H9 (cell line): ENCODE measurements around the gene SYS1. TPM values are rescaled to one million over a fixed set of nuclear protein-coding genes. Genes with fewer than 3 reads are reported as not detected.
A peak's percentile ranks its signal among the peaks of the same experiment; 100 is the strongest.

Experiments
- DNase-seq: peaks from one replicate; pipeline ENCODE4 v3.0.0-alpha.2; 2017
- H2AFZ ChIP-seq: one replicate; pipeline ENCODE4 v1.6.1; 2013; ENCODE audit warnings: mild to moderate bottlenecking, low read length, control low read depth, moderate library complexity
- H2AK5ac ChIP-seq: 2 replicates; pipeline ENCODE4 v1.6.1; 2013; ENCODE audit warnings: low read length, control low read depth, mixed read lengths; ENCODE audit not compliant: insufficient read length
- H2BK120ac ChIP-seq: one replicate; pipeline ENCODE4 v1.6.1; 2013; ENCODE audit warnings: low read depth, mild to moderate bottlenecking, low read length, control low read depth, inconsistent platforms; ENCODE audit not compliant: poor library complexity, severe bottlenecking
- H2BK12ac ChIP-seq: 2 replicates; pipeline ENCODE4 v1.6.1; 2013; ENCODE audit warnings: low read length, control low read depth, mixed read lengths, low read depth; ENCODE audit not compliant: insufficient read length
- H2BK15ac ChIP-seq: 2 replicates; pipeline ENCODE4 v1.6.1; 2013; ENCODE audit warnings: low read depth, low read length, control low read depth
- H2BK20ac ChIP-seq: one replicate; pipeline ENCODE4 v1.6.1; 2013; ENCODE audit warnings: low read depth, mild to moderate bottlenecking, low read length, control low read depth, inconsistent platforms; ENCODE audit not compliant: poor library complexity, severe bottlenecking
- H2BK5ac ChIP-seq: 2 replicates; pipeline ENCODE4 v1.6.1; 2013; ENCODE audit warnings: low read length, control low read depth, mixed read lengths; ENCODE audit not compliant: insufficient read length
- H3K14ac ChIP-seq: 2 replicates; pipeline ENCODE4 v1.6.1; 2013; ENCODE audit warnings: low read length, control low read depth; ENCODE audit not compliant: insufficient read depth
- H3K18ac ChIP-seq: 2 replicates; pipeline ENCODE4 v1.6.1; 2013; ENCODE audit warnings: low read depth, mild to moderate bottlenecking, mixed read lengths, low read length, control low read depth; ENCODE audit not compliant: insufficient read length
- H3K23ac ChIP-seq: 2 replicates; pipeline ENCODE4 v1.6.1; 2013; ENCODE audit warnings: low read length, control low read depth, mixed read lengths, low read depth; ENCODE audit not compliant: insufficient read length
- H3K23me2 ChIP-seq: 2 replicates; pipeline ENCODE4 v1.6.1; 2013; ENCODE audit warnings: low read depth, mild to moderate bottlenecking, mixed read lengths, low read length, control low read depth; ENCODE audit not compliant: insufficient read length, poor library complexity, severe bottlenecking
- H3K27ac ChIP-seq: 2 replicates; pipeline ENCODE4 v1.5.1; 2013; ENCODE audit warnings: low read length, control low read depth, mixed read lengths, low read depth; ENCODE audit not compliant: insufficient read length
- H3K27me3 ChIP-seq: 2 replicates; pipeline ENCODE4 v1.6.1; 2013; ENCODE audit warnings: low read length, control low read depth, inconsistent platforms; ENCODE audit not compliant: insufficient read depth
- H3K4ac ChIP-seq: 2 replicates; pipeline ENCODE4 v1.6.1; 2013; ENCODE audit warnings: low read depth, mild to moderate bottlenecking, control low read depth, inconsistent platforms, low read length, moderate library complexity
- H3K4me1 ChIP-seq: 2 replicates; pipeline ENCODE4 v1.6.1; 2013; ENCODE audit warnings: low read length, control low read depth, inconsistent platforms; ENCODE audit not compliant: insufficient read depth
- H3K4me2 ChIP-seq: 2 replicates; pipeline ENCODE4 v1.6.1; 2013; ENCODE audit warnings: low read length, control low read depth, mixed read lengths; ENCODE audit not compliant: insufficient read length, insufficient read depth
- H3K56ac ChIP-seq: 2 replicates; pipeline ENCODE4 v1.6.1; 2013; ENCODE audit warnings: low read depth, mild to moderate bottlenecking, mixed read lengths, low read length, control low read depth; ENCODE audit not compliant: insufficient read length
- H3K79me1 ChIP-seq: 2 replicates; pipeline ENCODE4 v1.6.1; 2013; ENCODE audit warnings: low read depth, mild to moderate bottlenecking, moderate library complexity, low read length, control low read depth, inconsistent platforms; ENCODE audit not compliant: insufficient read depth, poor library complexity, severe bottlenecking
- H3K79me2 ChIP-seq: 2 replicates; pipeline ENCODE4 v1.6.1; 2013; ENCODE audit warnings: low read length, control low read depth, inconsistent platforms; ENCODE audit not compliant: insufficient read depth
- H3K9ac ChIP-seq: 2 replicates; pipeline ENCODE4 v1.6.1; 2013; ENCODE audit warnings: low read length, control low read depth, mixed read lengths; ENCODE audit not compliant: insufficient read length; ENCODE audit errors: extremely low read depth
- H3K9me3 ChIP-seq: one replicate; pipeline ENCODE4 v1.6.1; 2013; ENCODE audit warnings: low read depth, low read length, inconsistent platforms; ENCODE audit not compliant: control insufficient read depth
- H3T11ph ChIP-seq: one replicate; pipeline ENCODE4 v1.6.1; 2013; ENCODE audit warnings: mild to moderate bottlenecking, low read length, control low read depth, inconsistent platforms
- H4K20me1 ChIP-seq: one replicate; pipeline ENCODE4 v1.6.1; 2013; ENCODE audit not compliant: control insufficient read depth, insufficient read length, insufficient read depth
- H4K5ac ChIP-seq: 2 replicates; pipeline ENCODE4 v1.6.1; 2013; ENCODE audit warnings: low read depth, mild to moderate bottlenecking, mixed read lengths, low read length, control low read depth; ENCODE audit not compliant: insufficient read length
- H4K8ac ChIP-seq: replicated peaks from 2 replicates; pipeline ENCODE4 v1.6.1; 2013; ENCODE audit warnings: low read length, control low read depth, mixed read lengths, low read depth; ENCODE audit not compliant: insufficient read length
- H4K91ac ChIP-seq: 2 replicates; pipeline ENCODE4 v1.6.1; 2013; ENCODE audit warnings: low read depth, mild to moderate bottlenecking, moderate library complexity, mixed read lengths, low read length, control low read depth; ENCODE audit not compliant: insufficient read length
- H3K27ac Mint-ChIP-seq, 3 experiments: 2 replicates in 2 of 3; 3 replicates in 1 of 3; pipeline ENCODE4 v1.8.0; 2020 to 2021; ENCODE audit warnings: mixed read lengths in 3 of 3, mild to moderate bottlenecking in 1 of 3, moderate library complexity in 1 of 3
- H3K27me3 Mint-ChIP-seq: 2 replicates; pipeline ENCODE4 v1.8.0; 2021; ENCODE audit warnings: low read depth, mild to moderate bottlenecking, moderate library complexity, mixed read lengths
- H3K36me3 Mint-ChIP-seq, 3 experiments: 2 replicates in 2 of 3; 3 replicates in 1 of 3; pipeline ENCODE4 v1.8.0; 2020 to 2021; ENCODE audit warnings: low read depth in 3 of 3, mixed read lengths in 3 of 3; ENCODE audit not compliant: insufficient read depth in 1 of 3
- H3K4me1 Mint-ChIP-seq, 2 experiments: 2 replicates each; pipeline ENCODE4 v1.8.0; 2020; ENCODE audit warnings: mixed read lengths in 2 of 2
- H3K4me3 Mint-ChIP-seq, 2 experiments: 2 replicates in 1 of 2; 3 replicates in 1 of 2; pipeline ENCODE4 v1.8.0; 2020 to 2021; ENCODE audit warnings: mild to moderate bottlenecking in 2 of 2, mixed read lengths in 2 of 2, moderate library complexity in 1 of 2
- H3K9me3 Mint-ChIP-seq, 2 experiments: 2 replicates in 1 of 2; 3 replicates in 1 of 2; pipeline ENCODE4 v1.8.0; 2020; ENCODE audit warnings: mild to moderate bottlenecking in 2 of 2, mixed read lengths in 2 of 2, moderate library complexity in 1 of 2
- WGBS: extraction: QIAGEN DNeasy Blood & Tissue Kit; methylation state at CpG from one replicate; pipeline ENCODE4 v1.1.7; 2013; ENCODE audit warnings: missing lambda C conversion rate, low lambda C conversion rate, mixed read lengths; ENCODE audit not compliant: insufficient read length; ENCODE audit errors: extremely low coverage; 5-methylcytosine and 5-hydroxymethylcytosine counted together
- total RNA-seq: library from RNA; stranded (reverse); gene quantifications from 2 replicates; pipeline ENCODE4 v1.2.1, GENCODE V29; 2021
- TF ChIP-seq, protein P1 (sequence below): fragments of 200-600 bp; sonication (generic); conservative IDR thresholded peaks from 3 replicates; pipeline ENCODE4 v1.8.0; 2021; ENCODE audit warnings: antibody characterized with exemption, mild to moderate bottlenecking

SYS1 gene
- total RNA-seq, 1 experiment from 2014 or later, result 21.0 TPM

DNA sequence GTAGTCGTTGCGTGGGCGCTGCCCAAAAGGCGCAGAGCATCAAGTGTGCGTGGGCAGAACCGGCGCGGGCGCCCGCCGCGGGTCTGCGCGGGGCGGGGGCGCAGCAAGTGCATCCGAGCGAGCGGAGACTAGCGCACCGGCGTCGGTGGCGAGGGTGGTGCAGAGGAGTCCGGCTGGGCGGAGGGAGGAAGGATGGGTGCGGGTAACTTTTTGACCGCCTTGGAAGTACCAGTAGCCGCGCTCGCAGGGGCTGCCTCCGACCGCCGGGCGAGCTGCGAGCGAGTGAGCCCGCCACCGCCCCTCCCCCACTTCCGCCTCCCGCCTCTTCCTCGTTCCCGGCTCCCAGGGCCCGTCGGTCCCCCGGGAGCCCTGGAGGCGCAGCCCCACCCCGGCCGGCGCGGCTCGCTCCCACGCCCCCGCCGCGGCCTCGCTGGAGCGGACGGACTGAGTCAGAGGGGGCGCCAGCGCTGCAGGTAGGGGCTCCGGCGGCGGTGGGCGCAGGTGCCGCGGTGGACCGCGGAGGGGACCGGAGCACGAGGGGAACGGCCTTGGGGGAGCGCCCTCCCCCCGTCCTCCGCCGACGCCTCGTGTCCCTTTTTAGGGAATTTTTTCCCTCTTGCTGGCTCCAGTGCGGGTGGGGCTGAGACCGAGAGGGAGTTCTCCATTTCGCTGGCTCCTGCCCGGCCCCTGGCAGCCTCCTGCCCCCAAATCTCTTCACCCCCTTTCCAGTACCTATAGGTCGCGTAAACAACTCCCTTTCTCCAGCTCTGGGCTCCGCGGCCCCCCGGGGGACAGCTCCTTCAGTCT lies 43.5 kb downstream of the SYS1 start:
- H2BK12ac ChIP-seq, result peak overlapping the region; percentile 76
- H4K5ac ChIP-seq, result no peak overlapping the region
- H3K23ac ChIP-seq, result no peak overlapping the region
- no peak overlapping the region for H2BK5ac ChIP-seq
- no peaks in the 10 kb centered on the region for H3K79me1 ChIP-seq
- no peaks in the 10 kb centered on the region for H4K20me1 ChIP-seq
- H4K91ac ChIP-seq, result no peak overlapping the region
- peak overlapping the region; percentile 90 for H3K9ac ChIP-seq
- H3K23me2 ChIP-seq, result peaks cover 21% of the 10 kb centered on the region
- DNase-seq, result peak; percentile 71
- H2BK20ac ChIP-seq, result no peak overlapping the region
- peak overlapping the region; percentile 96 for H3K14ac ChIP-seq
- H3K56ac ChIP-seq, result no peak overlapping the region
- TF ChIP-seq, protein P1, sequence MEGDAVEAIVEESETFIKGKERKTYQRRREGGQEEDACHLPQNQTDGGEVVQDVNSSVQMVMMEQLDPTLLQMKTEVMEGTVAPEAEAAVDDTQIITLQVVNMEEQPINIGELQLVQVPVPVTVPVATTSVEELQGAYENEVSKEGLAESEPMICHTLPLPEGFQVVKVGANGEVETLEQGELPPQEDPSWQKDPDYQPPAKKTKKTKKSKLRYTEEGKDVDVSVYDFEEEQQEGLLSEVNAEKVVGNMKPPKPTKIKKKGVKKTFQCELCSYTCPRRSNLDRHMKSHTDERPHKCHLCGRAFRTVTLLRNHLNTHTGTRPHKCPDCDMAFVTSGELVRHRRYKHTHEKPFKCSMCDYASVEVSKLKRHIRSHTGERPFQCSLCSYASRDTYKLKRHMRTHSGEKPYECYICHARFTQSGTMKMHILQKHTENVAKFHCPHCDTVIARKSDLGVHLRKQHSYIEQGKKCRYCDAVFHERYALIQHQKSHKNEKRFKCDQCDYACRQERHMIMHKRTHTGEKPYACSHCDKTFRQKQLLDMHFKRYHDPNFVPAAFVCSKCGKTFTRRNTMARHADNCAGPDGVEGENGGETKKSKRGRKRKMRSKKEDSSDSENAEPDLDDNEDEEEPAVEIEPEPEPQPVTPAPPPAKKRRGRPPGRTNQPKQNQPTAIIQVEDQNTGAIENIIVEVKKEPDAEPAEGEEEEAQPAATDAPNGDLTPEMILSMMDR, result no peak
- H3K27me3 ChIP-seq, result peaks cover 4% of the 10 kb centered on the region; the same call in 1 of the 2 replicates
- H2AK5ac ChIP-seq, result no peak overlapping the region
- no peak overlapping the region for H4K8ac ChIP-seq
- peaks cover 43% of the 10 kb centered on the region for H3K27me3 Mint-ChIP-seq
- H3K9me3 Mint-ChIP-seq, result peaks cover 7 to 9% of the 10 kb centered on the region in 2 experiments
- peak overlapping the region; percentile 91 for H3K18ac ChIP-seq
- no peak overlapping the region for H3K4ac ChIP-seq
- H2BK120ac ChIP-seq, result no peak overlapping the region
- no peak overlapping the region for H2AFZ ChIP-seq
- no peaks in the 10 kb centered on the region for H3K79me2 ChIP-seq
- H3K4me1 Mint-ChIP-seq, result peaks cover 12 to 15% of the 10 kb centered on the region in 2 experiments
- H3K36me3 Mint-ChIP-seq, result peaks cover 15 to 27% (median 16%) of the 10 kb centered on the region in 3 experiments
- H3K27ac ChIP-seq, result no peak overlapping the region
- no peaks in the 10 kb centered on the region for H3K9me3 ChIP-seq
- no peak overlapping the region for H2BK15ac ChIP-seq
- H3T11ph ChIP-seq, result no peak overlapping the region
- H3K27ac Mint-ChIP-seq, result peak overlapping the region in 1 of 3 experiments; percentile 40; a peak in 2 of 7 replicates
- H3K4me1 ChIP-seq, result peaks cover 3% of the 10 kb centered on the region; the same call in 1 of the 2 replicates
- peak overlapping the region; percentile 97 for H3K4me2 ChIP-seq
- peak overlapping the region; percentile 88 to 92 for H3K4me3 Mint-ChIP-seq
- no CpG with 5 or more reads among the region's 87 CpGs for WGBS
